ENCODE data around the gene GABRG3. TPM values are rescaled to one million over a fixed set of nuclear protein-coding genes. Genes with fewer than 3 reads are reported as not detected.

Gene GABRG3
- polyA plus RNA-seq, 1 experiment = not detected

DNA sequence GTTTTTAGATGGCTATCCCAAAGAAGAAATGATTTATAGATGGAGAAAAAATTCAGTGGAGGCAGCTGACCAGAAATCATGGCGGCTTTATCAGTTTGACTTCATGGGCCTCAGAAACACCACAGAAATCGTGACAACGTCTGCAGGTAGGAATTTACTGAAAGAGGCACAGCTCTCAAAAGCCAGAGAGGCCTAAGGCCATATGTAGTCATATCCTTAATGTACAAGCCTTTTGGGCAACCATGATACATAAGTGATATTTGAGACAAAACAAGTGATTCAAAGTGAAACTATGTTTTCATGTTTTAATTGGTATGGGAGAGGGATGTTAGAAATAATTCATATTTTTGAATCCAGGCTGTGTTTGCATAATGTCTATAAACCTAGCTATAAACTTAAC lies 509.7 kb downstream of the GABRG3 start:
- Histone ChIP-seq H3K36me3 (ENCODE audit: control insufficient read depth, insufficient read depth, low read length) (no peaks in the 10 kb centered on the region), H3K4me3 (ENCODE audit: low read depth, low read length) (no peak overlapping the region), H3K27me3 (ENCODE audit: control insufficient read depth, insufficient read depth, low read length) (no peaks in the 10 kb centered on the region)
- CTCF ChIA-PET = no interaction called here
- POLR2A ChIA-PET = no interaction called here
- TF ChIP-seq, protein P1, sequence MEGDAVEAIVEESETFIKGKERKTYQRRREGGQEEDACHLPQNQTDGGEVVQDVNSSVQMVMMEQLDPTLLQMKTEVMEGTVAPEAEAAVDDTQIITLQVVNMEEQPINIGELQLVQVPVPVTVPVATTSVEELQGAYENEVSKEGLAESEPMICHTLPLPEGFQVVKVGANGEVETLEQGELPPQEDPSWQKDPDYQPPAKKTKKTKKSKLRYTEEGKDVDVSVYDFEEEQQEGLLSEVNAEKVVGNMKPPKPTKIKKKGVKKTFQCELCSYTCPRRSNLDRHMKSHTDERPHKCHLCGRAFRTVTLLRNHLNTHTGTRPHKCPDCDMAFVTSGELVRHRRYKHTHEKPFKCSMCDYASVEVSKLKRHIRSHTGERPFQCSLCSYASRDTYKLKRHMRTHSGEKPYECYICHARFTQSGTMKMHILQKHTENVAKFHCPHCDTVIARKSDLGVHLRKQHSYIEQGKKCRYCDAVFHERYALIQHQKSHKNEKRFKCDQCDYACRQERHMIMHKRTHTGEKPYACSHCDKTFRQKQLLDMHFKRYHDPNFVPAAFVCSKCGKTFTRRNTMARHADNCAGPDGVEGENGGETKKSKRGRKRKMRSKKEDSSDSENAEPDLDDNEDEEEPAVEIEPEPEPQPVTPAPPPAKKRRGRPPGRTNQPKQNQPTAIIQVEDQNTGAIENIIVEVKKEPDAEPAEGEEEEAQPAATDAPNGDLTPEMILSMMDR (IDR thresholded peaks at IDR 0.05; ENCODE audit: insufficient read depth, low read depth, low read length) = no peak
- no peak for DNase-seq (ENCODE audit: low read depth)

DNA sequence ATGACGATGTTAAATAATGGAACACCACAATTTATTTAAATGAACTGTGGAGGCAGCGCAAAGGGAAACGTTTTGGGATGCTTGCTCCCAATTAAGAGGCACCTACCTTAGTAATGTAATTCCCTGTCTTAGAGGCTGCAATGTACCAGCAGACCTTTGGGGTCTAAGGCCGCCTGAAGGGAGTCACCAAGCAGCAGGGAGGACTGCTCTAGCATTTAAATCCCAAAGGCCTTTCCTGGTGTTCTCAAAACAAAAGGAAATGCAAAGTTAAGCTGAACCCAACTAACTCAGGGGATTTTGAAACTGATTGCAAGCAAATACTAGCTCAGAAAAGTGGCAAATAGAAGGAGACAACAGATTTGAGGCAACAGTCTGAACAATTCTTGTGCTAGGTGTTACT lies 510.8 kb downstream of the GABRG3 start:
- POLR2A ChIA-PET = no interaction called here
- no peaks in the 10 kb centered on the region for H3K36me3 ChIP-seq (ENCODE audit: control insufficient read depth, insufficient read depth, low read length)
- no peak overlapping the region for H3K4me3 ChIP-seq (ENCODE audit: low read depth, low read length)
- CTCF ChIA-PET = no interaction called here
- H3K27me3 ChIP-seq (ENCODE audit: control insufficient read depth, insufficient read depth, low read length) = no peaks in the 10 kb centered on the region
- DNase-seq (ENCODE audit: low read depth) = no peak
- TF ChIP-seq, protein P1 (IDR thresholded peaks at IDR 0.05; ENCODE audit: insufficient read depth, low read depth, low read length) = no peak

DNA sequence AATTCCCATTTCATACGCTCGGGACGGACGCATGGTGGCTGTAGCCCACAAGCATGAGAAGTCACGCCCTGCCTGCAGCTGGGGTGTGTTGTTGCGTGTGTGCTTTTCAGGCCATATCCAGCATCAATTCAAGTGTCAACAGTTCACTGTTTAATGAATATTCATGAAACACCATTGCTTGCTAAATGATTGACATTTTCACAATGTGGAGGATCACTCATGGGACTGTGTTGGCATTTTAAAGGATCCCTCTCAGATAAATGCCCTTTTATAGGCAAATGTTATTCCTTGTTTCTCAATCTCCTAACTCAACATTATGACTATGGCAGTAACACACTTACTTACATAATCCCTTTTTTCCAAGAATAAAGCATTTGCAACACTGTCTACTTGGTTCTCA lies 511.3 kb downstream of the GABRG3 start:
- ChIA-PET POLR2A (no interaction called here), CTCF (interaction anchor here (0.9 kb wide), 1 partner anchor 9 kb away, joined by 3 read pairs; no protein-coding TSS in a partner anchor)
- Histone ChIP-seq H3K27me3 (ENCODE audit: control insufficient read depth, insufficient read depth, low read length) (no peaks in the 10 kb centered on the region), H3K4me3 (ENCODE audit: low read depth, low read length) (no peak overlapping the region), H3K36me3 (ENCODE audit: control insufficient read depth, insufficient read depth, low read length) (no peaks in the 10 kb centered on the region)
- DNase-seq (ENCODE audit: low read depth) = no peak
- TF ChIP-seq, protein P1 (IDR thresholded peaks at IDR 0.05; ENCODE audit: insufficient read depth, low read depth, low read length) = no peak

DNA sequence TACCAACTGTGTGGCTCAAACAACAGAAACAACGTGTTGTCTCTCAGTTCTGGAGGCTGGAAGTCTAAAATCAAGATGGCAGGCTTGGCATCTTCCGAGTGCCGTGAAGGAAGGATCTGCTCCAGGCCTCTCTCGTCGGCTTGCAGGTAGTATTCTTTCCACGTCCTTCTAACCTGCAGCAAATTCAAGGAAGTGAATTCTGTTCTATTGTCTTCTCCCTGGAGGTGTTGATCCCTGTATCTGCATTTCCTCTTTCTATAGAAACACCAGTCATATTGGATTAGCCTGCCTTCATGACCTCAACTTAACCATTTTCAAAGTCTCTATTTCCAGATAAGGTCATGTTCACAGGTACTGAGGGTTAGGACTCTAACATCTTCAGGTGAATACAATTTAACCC lies 512.1 kb downstream of the GABRG3 start:
- Histone ChIP-seq H3K4me3 (ENCODE audit: low read depth, low read length) (no peak overlapping the region), H3K36me3 (ENCODE audit: control insufficient read depth, insufficient read depth, low read length) (no peaks in the 10 kb centered on the region), H3K27me3 (ENCODE audit: control insufficient read depth, insufficient read depth, low read length) (no peaks in the 10 kb centered on the region)
- DNase-seq (ENCODE audit: low read depth) = no peak
- TF ChIP-seq, protein P1 (IDR thresholded peaks at IDR 0.05; ENCODE audit: insufficient read depth, low read depth, low read length) = no peak
- POLR2A ChIA-PET = no interaction called here
- CTCF ChIA-PET = interaction anchor here (0.9 kb wide), 1 partner anchor 8 kb away, joined by 3 read pairs; no protein-coding TSS in a partner anchor

DNA sequence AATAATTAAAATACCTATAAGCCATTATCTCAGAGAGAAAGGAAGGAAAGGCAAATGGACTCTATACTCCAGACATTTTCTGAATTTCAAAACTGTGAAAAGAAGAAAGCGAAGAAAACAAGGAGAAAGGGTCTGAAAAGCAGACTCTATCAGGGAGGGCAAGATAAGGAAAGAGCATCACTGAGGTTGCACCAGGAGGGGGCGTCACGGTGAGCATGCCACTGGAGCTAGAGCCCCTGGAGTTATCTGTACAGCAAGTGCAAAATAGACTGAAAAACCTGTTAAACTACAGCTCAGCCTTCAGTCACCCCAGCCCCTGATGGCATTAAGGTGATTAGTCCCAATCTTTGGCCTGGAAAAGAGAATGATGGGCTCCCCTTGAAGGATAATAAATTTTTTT lies 514.3 kb downstream of the GABRG3 start:
- no peaks in the 10 kb centered on the region for H3K27me3 ChIP-seq (ENCODE audit: control insufficient read depth, insufficient read depth, low read length)
- no peak overlapping the region for H3K4me3 ChIP-seq (ENCODE audit: low read depth, low read length)
- no peak for DNase-seq (ENCODE audit: low read depth)
- ChIA-PET CTCF (no interaction called here), POLR2A (no interaction called here)
- no peaks in the 10 kb centered on the region for H3K36me3 ChIP-seq (ENCODE audit: control insufficient read depth, insufficient read depth, low read length)
- TF ChIP-seq, protein P1 (IDR thresholded peaks at IDR 0.05; ENCODE audit: insufficient read depth, low read depth, low read length) = no peak

All from BJ (cell line).